HepG2 (cell line): ENCODE results near the gene CADM1. TPM values are rescaled to one million over a fixed set of nuclear protein-coding genes. Genes with fewer than 3 reads are reported as not detected.

Experiments used
- DR1 ChIP-seq: sonication (generic); formaldehyde crosslinking; IDR thresholded peaks from 2 replicates; pipeline ENCODE4 v1.8.0; 2021; ENCODE audit warnings: mild to moderate bottlenecking, missing genetic modification reagents, inconsistent platforms
- EED ChIP-seq: sonication (generic); formaldehyde crosslinking; IDR thresholded peaks from 2 replicates; pipeline ENCODE4 v1.5.0; 2020; ENCODE audit warnings: mild to moderate bottlenecking, missing genetic modification reagents
- FOXK2 ChIP-seq: fragments of 450-650 bp; IDR thresholded peaks from 2 replicates; pipeline ENCODE4 v1.6.1; 2016
- HDAC1 ChIP-seq: sonication (generic); formaldehyde crosslinking; IDR thresholded peaks from 2 replicates; pipeline ENCODE4 v1.5.1; 2020; ENCODE audit warnings: mild to moderate bottlenecking, missing genetic modification reagents
- KLF9 ChIP-seq: IDR thresholded peaks from 2 replicates; pipeline ENCODE4 v1.6.1; 2016; ENCODE audit warnings: low read depth
- NFRKB ChIP-seq: fragments of 450-650 bp; IDR thresholded peaks from 2 replicates; pipeline ENCODE4 v1.6.1; 2017
- STAT5B ChIP-seq: sonication (generic); formaldehyde crosslinking; IDR thresholded peaks from 2 replicates; pipeline ENCODE4 v1.4.0; 2020; ENCODE audit warnings: missing genetic modification reagents
- TAF15 ChIP-seq: fragments of 200-400 bp; formaldehyde crosslinking; IDR thresholded peaks from one replicate; pipeline ENCODE4 v1.6.1; 2018; ENCODE audit warnings: mild to moderate bottlenecking, low read depth, low read length; ENCODE audit not compliant: poor library complexity, severe bottlenecking
- TEAD3 ChIP-seq: optimal IDR thresholded peaks from 2 replicates; pipeline ENCODE3; 2016; ENCODE audit warnings: borderline replicate concordance
- ZBTB20 ChIP-seq: sonication (generic); formaldehyde crosslinking; IDR thresholded peaks from 2 replicates; pipeline ENCODE4 v1.8.1; 2023; ENCODE audit warnings: missing genetic modification reagents, low read depth, mild to moderate bottlenecking, borderline replicate concordance
- ZBTB8A ChIP-seq: sonication (generic); formaldehyde crosslinking; IDR thresholded peaks from 2 replicates; pipeline ENCODE4 v1.4.0; 2020; ENCODE audit warnings: mild to moderate bottlenecking, low read depth, missing genetic modification reagents, borderline replicate concordance
- ZFX ChIP-seq: sonication (generic); formaldehyde crosslinking; IDR thresholded peaks from 2 replicates; pipeline ENCODE4 v1.4.0; 2020; ENCODE audit warnings: mild to moderate bottlenecking, low read depth, missing genetic modification reagents, moderate library complexity
- ZFYVE20 ChIP-seq: sonication (generic); formaldehyde crosslinking; IDR thresholded peaks from 2 replicates; pipeline ENCODE4 v1.8.0; 2023; ENCODE audit warnings: low read depth, mild to moderate bottlenecking, moderate library complexity, missing genetic modification reagents, borderline replicate concordance
- ZNF441 ChIP-seq: sonication (generic); formaldehyde crosslinking; IDR thresholded peaks from 2 replicates; pipeline ENCODE4 v1.7.0; 2021; ENCODE audit warnings: missing genetic modification reagents, borderline replicate concordance
- ZNF446 ChIP-seq: sonication (generic); formaldehyde crosslinking; IDR thresholded peaks from 2 replicates; pipeline ENCODE4 v1.5.0; 2020; ENCODE audit warnings: mild to moderate bottlenecking, missing genetic modification reagents
- ZNF543 ChIP-seq: sonication (generic); formaldehyde crosslinking; IDR thresholded peaks from 2 replicates; pipeline ENCODE4 v1.4.0; 2020; ENCODE audit warnings: mild to moderate bottlenecking, missing genetic modification reagents
- ZNF546 ChIP-seq: sonication (generic); formaldehyde crosslinking; conservative IDR thresholded peaks from 2 replicates; pipeline ENCODE4 v1.8.1; 2023; ENCODE audit warnings: mild to moderate bottlenecking, missing genetic modification reagents
- ZNF749 ChIP-seq: sonication (generic); formaldehyde crosslinking; IDR thresholded peaks from 2 replicates; pipeline ENCODE4 v1.8.0; 2022; ENCODE audit warnings: mild to moderate bottlenecking, missing genetic modification reagents, moderate library complexity, borderline replicate concordance
- ZNF816 ChIP-seq: sonication (generic); formaldehyde crosslinking; IDR thresholded peaks from 2 replicates; pipeline ENCODE4 v1.8.0; 2022; ENCODE audit warnings: missing genetic modification reagents, mild to moderate bottlenecking, borderline replicate concordance
- ZSCAN9 ChIP-seq: IDR thresholded peaks from 2 replicates; pipeline ENCODE4 v1.6.1; 2016; ENCODE audit warnings: borderline replicate concordance
- polyA plus RNA-seq, 8 experiments: library from polyadenylated mRNA; depleted of rRNA in 3 of 8; stranded (reverse) in 7 of 8; unstranded in 1 of 8; fragments of >200 nt; fragmentation: Illumina TruSeq in 4 of 8; extraction: Trizol in 4 of 8; gene quantifications; 2 replicates each; pipeline versions ENCODE4 v1.2.1 to v1.2.3, GENCODE V29; 2011 to 2016; ENCODE audit warnings: low read depth in 4 of 8, missing spikeins in 1 of 8, mixed read lengths in 1 of 8; ENCODE audit not compliant: insufficient read depth in 1 of 8
- total RNA-seq, 5 experiments: library from RNA; depleted of rRNA; stranded (reverse); fragments of >200 nt; fragmentation: Illumina TruSeq; extraction: Trizol; gene quantifications; 2 replicates each; pipeline ENCODE4 v1.2.3, GENCODE V29; 2016; ENCODE audit warnings: low read depth in 1 of 5
- TF ChIP-seq, protein P1 (sequence below): sonication (generic); formaldehyde crosslinking; IDR thresholded peaks from 2 replicates; pipeline ENCODE4 v1.9.0; 2022; ENCODE audit warnings: missing genetic modification reagents, mild to moderate bottlenecking, borderline replicate concordance
- TF ChIP-seq, protein P2 (sequence below): sonication (generic); formaldehyde crosslinking; conservative IDR thresholded peaks from 2 replicates; pipeline ENCODE4 v1.5.0; 2020; ENCODE audit warnings: missing genetic modification reagents
- TF ChIP-seq, protein P3 (sequence below): sonication (generic); formaldehyde crosslinking; IDR thresholded peaks from 2 replicates; pipeline ENCODE4 v1.4.0; 2020; ENCODE audit warnings: missing genetic modification reagents
- TF ChIP-seq, protein P4 (sequence below): sonication (generic); formaldehyde crosslinking; IDR thresholded peaks from 2 replicates; pipeline ENCODE4 v1.5.0; 2020; ENCODE audit warnings: mild to moderate bottlenecking, missing genetic modification reagents, moderate library complexity
- TF ChIP-seq, protein P5 (sequence below): sonication (generic); formaldehyde crosslinking; IDR thresholded peaks from 2 replicates; pipeline ENCODE4 v1.5.0; 2020; ENCODE audit warnings: missing genetic modification reagents

The CADM1 gene
- total and polyA plus RNA-seq, 2 of the 13 experiments (the other 11 are each of a cell fraction or from before 2014, with no cell fraction given), result 71.3 to 122 TPM

DNA sequence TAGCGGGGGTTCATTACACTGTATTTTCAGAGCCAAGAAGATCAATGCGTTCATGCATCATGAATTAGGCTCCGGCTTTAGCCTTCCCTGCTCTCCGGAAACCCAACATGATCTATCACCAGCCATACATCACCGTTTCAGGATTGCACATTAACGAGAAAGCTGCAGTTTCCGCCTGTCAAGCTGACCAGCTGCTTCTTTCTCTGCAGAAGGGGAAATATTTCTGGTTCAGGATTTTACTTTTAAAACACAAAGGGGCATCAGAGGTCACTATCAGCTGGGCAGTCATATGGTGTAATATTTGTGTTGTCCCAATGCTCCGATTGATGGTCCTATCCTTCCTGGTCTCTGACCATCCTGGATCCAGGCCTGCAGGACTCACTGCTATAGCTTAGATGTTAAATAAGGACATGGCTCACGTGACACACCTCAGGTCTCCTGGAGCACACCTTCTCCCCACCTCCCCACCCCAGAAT is 21.4 kb upstream of the CADM1 start (continued):
- TF ChIP-seq, protein P1, sequence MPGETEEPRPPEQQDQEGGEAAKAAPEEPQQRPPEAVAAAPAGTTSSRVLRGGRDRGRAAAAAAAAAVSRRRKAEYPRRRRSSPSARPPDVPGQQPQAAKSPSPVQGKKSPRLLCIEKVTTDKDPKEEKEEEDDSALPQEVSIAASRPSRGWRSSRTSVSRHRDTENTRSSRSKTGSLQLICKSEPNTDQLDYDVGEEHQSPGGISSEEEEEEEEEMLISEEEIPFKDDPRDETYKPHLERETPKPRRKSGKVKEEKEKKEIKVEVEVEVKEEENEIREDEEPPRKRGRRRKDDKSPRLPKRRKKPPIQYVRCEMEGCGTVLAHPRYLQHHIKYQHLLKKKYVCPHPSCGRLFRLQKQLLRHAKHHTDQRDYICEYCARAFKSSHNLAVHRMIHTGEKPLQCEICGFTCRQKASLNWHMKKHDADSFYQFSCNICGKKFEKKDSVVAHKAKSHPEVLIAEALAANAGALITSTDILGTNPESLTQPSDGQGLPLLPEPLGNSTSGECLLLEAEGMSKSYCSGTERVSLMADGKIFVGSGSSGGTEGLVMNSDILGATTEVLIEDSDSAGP (CRISPR knock-in tag), result no peak
- TF ChIP-seq ZNF749 (no peak), ZNF543 (CRISPR knock-in tag) (no peak), NFRKB (no peak), DR1 (CRISPR knock-in tag) (no peak), EED (CRISPR knock-in tag) (no peak), FOXK2 (no peak), ZSCAN9 (CRISPR knock-in tag) (no peak), ZNF546 (no peak), TEAD3 (peak; percentile 61), ZFX (CRISPR knock-in tag) (peak; percentile 47; the same call in 1 of the 2 replicates), ZNF446 (CRISPR knock-in tag) (no peak), STAT5B (CRISPR knock-in tag) (no peak), ZFYVE20 (no peak), HDAC1 (CRISPR knock-in tag) (no peak; the same call in 1 of the 2 replicates), TAF15 (no peak), ZBTB20 (CRISPR knock-in tag) (no peak; the same call in 1 of the 2 replicates), KLF9 (no peak), ZNF441 (CRISPR knock-in tag) (no peak), ZBTB8A (CRISPR knock-in tag) (no peak), ZNF816 (CRISPR knock-in tag) (no peak)
- TF ChIP-seq, protein P2, sequence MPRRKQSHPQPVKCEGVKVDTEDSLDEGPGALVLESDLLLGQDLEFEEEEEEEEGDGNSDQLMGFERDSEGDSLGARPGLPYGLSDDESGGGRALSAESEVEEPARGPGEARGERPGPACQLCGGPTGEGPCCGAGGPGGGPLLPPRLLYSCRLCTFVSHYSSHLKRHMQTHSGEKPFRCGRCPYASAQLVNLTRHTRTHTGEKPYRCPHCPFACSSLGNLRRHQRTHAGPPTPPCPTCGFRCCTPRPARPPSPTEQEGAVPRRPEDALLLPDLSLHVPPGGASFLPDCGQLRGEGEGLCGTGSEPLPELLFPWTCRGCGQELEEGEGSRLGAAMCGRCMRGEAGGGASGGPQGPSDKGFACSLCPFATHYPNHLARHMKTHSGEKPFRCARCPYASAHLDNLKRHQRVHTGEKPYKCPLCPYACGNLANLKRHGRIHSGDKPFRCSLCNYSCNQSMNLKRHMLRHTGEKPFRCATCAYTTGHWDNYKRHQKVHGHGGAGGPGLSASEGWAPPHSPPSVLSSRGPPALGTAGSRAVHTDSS (CRISPR knock-in tag), result no peak
- TF ChIP-seq, protein P3, sequence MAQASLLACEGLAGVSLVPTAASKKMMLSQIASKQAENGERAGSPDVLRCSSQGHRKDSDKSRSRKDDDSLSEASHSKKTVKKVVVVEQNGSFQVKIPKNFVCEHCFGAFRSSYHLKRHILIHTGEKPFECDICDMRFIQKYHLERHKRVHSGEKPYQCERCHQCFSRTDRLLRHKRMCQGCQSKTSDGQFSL (CRISPR knock-in tag), result no peak
- TF ChIP-seq, protein P4, sequence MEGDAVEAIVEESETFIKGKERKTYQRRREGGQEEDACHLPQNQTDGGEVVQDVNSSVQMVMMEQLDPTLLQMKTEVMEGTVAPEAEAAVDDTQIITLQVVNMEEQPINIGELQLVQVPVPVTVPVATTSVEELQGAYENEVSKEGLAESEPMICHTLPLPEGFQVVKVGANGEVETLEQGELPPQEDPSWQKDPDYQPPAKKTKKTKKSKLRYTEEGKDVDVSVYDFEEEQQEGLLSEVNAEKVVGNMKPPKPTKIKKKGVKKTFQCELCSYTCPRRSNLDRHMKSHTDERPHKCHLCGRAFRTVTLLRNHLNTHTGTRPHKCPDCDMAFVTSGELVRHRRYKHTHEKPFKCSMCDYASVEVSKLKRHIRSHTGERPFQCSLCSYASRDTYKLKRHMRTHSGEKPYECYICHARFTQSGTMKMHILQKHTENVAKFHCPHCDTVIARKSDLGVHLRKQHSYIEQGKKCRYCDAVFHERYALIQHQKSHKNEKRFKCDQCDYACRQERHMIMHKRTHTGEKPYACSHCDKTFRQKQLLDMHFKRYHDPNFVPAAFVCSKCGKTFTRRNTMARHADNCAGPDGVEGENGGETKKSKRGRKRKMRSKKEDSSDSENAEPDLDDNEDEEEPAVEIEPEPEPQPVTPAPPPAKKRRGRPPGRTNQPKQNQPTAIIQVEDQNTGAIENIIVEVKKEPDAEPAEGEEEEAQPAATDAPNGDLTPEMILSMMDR, result 0 out of 2 replicates have a peak, but pooled peaks have one; percentile 4
- TF ChIP-seq, protein P5, sequence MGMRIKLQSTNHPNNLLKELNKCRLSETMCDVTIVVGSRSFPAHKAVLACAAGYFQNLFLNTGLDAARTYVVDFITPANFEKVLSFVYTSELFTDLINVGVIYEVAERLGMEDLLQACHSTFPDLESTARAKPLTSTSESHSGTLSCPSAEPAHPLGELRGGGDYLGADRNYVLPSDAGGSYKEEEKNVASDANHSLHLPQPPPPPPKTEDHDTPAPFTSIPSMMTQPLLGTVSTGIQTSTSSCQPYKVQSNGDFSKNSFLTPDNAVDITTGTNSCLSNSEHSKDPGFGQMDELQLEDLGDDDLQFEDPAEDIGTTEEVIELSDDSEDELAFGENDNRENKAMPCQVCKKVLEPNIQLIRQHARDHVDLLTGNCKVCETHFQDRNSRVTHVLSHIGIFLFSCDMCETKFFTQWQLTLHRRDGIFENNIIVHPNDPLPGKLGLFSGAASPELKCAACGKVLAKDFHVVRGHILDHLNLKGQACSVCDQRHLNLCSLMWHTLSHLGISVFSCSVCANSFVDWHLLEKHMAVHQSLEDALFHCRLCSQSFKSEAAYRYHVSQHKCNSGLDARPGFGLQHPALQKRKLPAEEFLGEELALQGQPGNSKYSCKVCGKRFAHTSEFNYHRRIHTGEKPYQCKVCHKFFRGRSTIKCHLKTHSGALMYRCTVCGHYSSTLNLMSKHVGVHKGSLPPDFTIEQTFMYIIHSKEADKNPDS, result no peak
